Esophagus squamous epithelium (tissue), 5 donors: Measurements from ENCODE around the gene GABRB2. TPM values are rescaled to one million over a fixed set of nuclear protein-coding genes. Genes with fewer than 3 reads are reported as not detected.

Experiments used
- DNase-seq: peaks from one replicate; lab custom pipeline; 2025; lab: John Stamatoyannopoulos, UW
- H3K27ac ChIP-seq, 4 donors: fragments of 200-600 bp; sonication (generic); one replicate each; pipeline ENCODE4 v1.5.1; 2016 to 2019; ENCODE audit warnings: mild to moderate bottlenecking in 1 of 4
- H3K27me3 ChIP-seq, 4 donors: fragments of 200-600 bp; sonication (generic); 1 replicate in 3 of 4; 2 replicates in 1 of 4; pipeline versions ENCODE4 v1.5.1 to v1.6.0; 2017 to 2021; ENCODE audit warnings: antibody characterized with exemption in 1 of 4
- H3K36me3 ChIP-seq, 3 donors: fragments of 200-600 bp; sonication (generic); one replicate each; pipeline ENCODE4 v1.5.1; 2016 to 2019
- H3K4me1 ChIP-seq, 3 donors: fragments of 200-600 bp; sonication (generic); one replicate each; pipeline ENCODE4 v1.5.1; 2017 to 2019
- H3K4me3 ChIP-seq, 4 donors: fragments of 200-600 bp; sonication (generic); 1 replicate in 3 of 4; 2 replicates in 1 of 4; pipeline ENCODE4 v1.5.1; 2016 to 2019; ENCODE audit warnings: mild to moderate bottlenecking in 2 of 4, moderate library complexity in 1 of 4
- H3K9me3 ChIP-seq, 3 donors: fragments of 200-600 bp; sonication (generic); one replicate each; pipeline ENCODE4 v1.5.1; 2016 to 2019
- CTCF ChIP-seq, 6 experiments: fragments of 450-650 bp in 4 of 6; fragments of 200-600 bp in 2 of 6; sonication (generic) in 2 of 6; IDR thresholded peaks; one replicate each; pipeline ENCODE4 v1.5.1; 2016 to 2019; ENCODE audit warnings: antibody characterized with exemption in 6 of 6, mild to moderate bottlenecking in 4 of 6, moderate library complexity in 4 of 6
- POLR2A ChIP-seq, 4 donors: fragments of 450-650 bp; IDR thresholded peaks; one replicate each; pipeline ENCODE4 v1.6.1; 2017; ENCODE audit warnings: antibody characterized with exemption in 4 of 4, mild to moderate bottlenecking in 4 of 4, moderate library complexity in 3 of 4
- WGBS, 2 donors: methylation state at CpG; one replicate each; pipeline ENCODE4 v1.1.5; 2018; 5-methylcytosine and 5-hydroxymethylcytosine counted together
- intact Hi-C: fragments of 100-400 bp; cut with DNase I; formaldehyde crosslinking; loops from one replicate; pipeline ENCODE4 v1.15.0; 2022
- total RNA-seq, 4 donors: library from RNA; depleted of rRNA; stranded (reverse); fragments of >200 nt; gene quantifications; one replicate each; pipeline ENCODE4 v1.1.0, GENCODE V29; 2016
- donor health status: DM: yes; HTN: yes; CAD: no.

Gene GABRB2
- total RNA-seq, 4 donors from 2014 or later: 0.19 to 0.47 TPM; not detected in 2

GRCh38 chr5:161278739-161279660 lies 267.5 kb downstream of the GABRB2 start:
- intact Hi-C loops: no loop called here
- H3K4me3 ChIP-seq: no peak overlapping the region
- no peaks in the 10 kb centered on the region for H3K36me3 ChIP-seq
- DNase-seq: no peak
- H3K9me3 ChIP-seq: no peaks in the 10 kb centered on the region
- 70 to 75% methylated on average over 4 of the region's 4 CpGs for WGBS, 2 donors
- no peaks in the 10 kb centered on the region for H3K27me3 ChIP-seq
- H3K27ac ChIP-seq: no peak overlapping the region
- H3K4me1 ChIP-seq: no peaks in the 10 kb centered on the region
- TF ChIP-seq CTCF (IDR thresholded peaks at IDR 0.05) (no peak), POLR2A (IDR thresholded peaks at IDR 0.05) (no peak)

DNA sequence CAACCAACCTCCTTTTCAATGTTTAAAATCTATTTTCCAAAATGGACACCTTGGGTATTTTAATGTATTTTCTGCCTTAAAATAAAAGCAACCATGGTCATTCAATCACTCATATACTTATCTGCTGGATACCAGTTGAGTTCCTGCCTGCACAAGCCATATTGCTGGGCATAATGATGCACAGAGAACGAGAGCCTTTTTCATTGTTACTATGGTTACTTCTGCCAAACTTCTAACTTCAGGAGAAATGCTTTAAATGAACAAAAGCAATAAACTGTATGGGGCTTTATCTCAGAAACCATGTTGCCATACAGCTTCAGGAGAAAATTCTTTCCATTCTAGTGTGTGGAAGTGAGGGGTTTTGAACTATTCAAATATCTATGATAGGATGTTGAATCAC lies 269.5 kb downstream of the GABRB2 start:
- Histone ChIP-seq H3K27ac (no peak overlapping the region), H3K9me3 (no peaks in the 10 kb centered on the region), H3K4me1 (no peaks in the 10 kb centered on the region), H3K27me3 (no peaks in the 10 kb centered on the region), H3K4me3 (no peak overlapping the region), H3K36me3 (no peaks in the 10 kb centered on the region)
- TF ChIP-seq POLR2A (IDR thresholded peaks at IDR 0.05) (no peak), CTCF (IDR thresholded peaks at IDR 0.05) (no peak)
- 50% methylated on average over 1 of the region's 1 CpG for WGBS, 2 donors
- no peak for DNase-seq
- intact Hi-C loops: no loop called here

DNA sequence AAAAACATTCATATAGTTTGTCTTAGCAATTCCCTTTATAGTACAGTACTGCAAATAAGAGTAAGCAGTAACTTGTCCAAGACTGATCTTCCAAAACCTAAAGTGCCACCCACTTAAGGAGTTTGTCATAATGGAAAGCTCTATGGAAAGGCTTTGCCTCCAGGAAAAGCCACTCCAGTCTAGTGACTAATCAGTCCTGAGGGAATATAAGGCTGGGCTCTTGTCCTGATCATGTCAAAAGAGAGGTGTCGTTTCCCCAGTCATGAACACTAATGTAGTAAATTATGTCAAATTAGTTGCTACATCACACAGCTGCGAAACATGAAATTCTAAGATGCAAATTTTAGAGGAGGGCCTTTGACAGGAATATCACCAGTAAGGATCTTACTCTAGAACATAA lies 271.6 kb downstream of the GABRB2 start:
- H3K4me3 ChIP-seq: no peak overlapping the region
- no peaks in the 10 kb centered on the region for H3K4me1 ChIP-seq
- DNase-seq: no peak
- H3K36me3 ChIP-seq: no peaks in the 10 kb centered on the region
- TF ChIP-seq CTCF (IDR thresholded peaks at IDR 0.05): no peak
- TF ChIP-seq POLR2A (IDR thresholded peaks at IDR 0.05): no peak
- no peaks in the 10 kb centered on the region for H3K27me3 ChIP-seq
- 58 to 59% methylated on average over 2 of the region's 2 CpGs for WGBS, 2 donors
- H3K27ac ChIP-seq: no peak overlapping the region
- no peaks in the 10 kb centered on the region for H3K9me3 ChIP-seq
- intact Hi-C loops: no loop called here

GRCh38 chr5:161273410-161273809 lies 273.1 kb downstream of the GABRB2 start:
- Histone ChIP-seq H3K27ac (no peak overlapping the region), H3K27me3 (no peaks in the 10 kb centered on the region), H3K4me3 (no peak overlapping the region), H3K36me3 (no peaks in the 10 kb centered on the region), H3K4me1 (no peaks in the 10 kb centered on the region), H3K9me3 (no peaks in the 10 kb centered on the region)
- no peak for DNase-seq
- intact Hi-C loops: no loop called here
- TF ChIP-seq POLR2A (IDR thresholded peaks at IDR 0.05): no peak
- no peak for TF ChIP-seq CTCF (IDR thresholded peaks at IDR 0.05)

GRCh38 chr5:161271816-161272215 lies 274.7 kb downstream of the GABRB2 start:
- no peak for DNase-seq
- no peaks in the 10 kb centered on the region for H3K9me3 ChIP-seq
- no peak overlapping the region for H3K27ac ChIP-seq
- TF ChIP-seq POLR2A (IDR thresholded peaks at IDR 0.05): no peak
- no peak for TF ChIP-seq CTCF (IDR thresholded peaks at IDR 0.05)
- intact Hi-C loops: no loop called here
- H3K4me1 ChIP-seq: no peaks in the 10 kb centered on the region
- H3K27me3 ChIP-seq: no peaks in the 10 kb centered on the region
- 43 to 54% methylated on average over 1 of the region's 1 CpG for WGBS, 2 donors
- no peaks in the 10 kb centered on the region for H3K36me3 ChIP-seq
- H3K4me3 ChIP-seq: no peak overlapping the region
